Adrenal gland (tissue), 5 donors: ENCODE measurements around the gene LPCAT2.

Source experiments
- CTCF ChIP-seq, 6 experiments: fragments of 450-650 bp in 4 of 6; fragments of 200-600 bp in 2 of 6; sonication (generic) in 1 of 6; IDR thresholded peaks; 1 replicate in 5 of 6; 2 replicates in 1 of 6; pipeline versions ENCODE4 v1.5.1 to v1.8.0; 2016 to 2021; ENCODE audit warnings: antibody characterized with exemption in 6 of 6, mild to moderate bottlenecking in 2 of 6, moderate library complexity in 1 of 6
- POLR2A ChIP-seq, 2 donors: fragments of 450-650 bp; IDR thresholded peaks; one replicate each; pipeline ENCODE4 v1.6.1; 2017; ENCODE audit warnings: antibody characterized with exemption in 2 of 2, mild to moderate bottlenecking in 2 of 2, moderate library complexity in 1 of 2
- donor health status: DM: no; HTN: no; CAD: no.

- TF ChIP-seq CTCF (IDR thresholded peaks at IDR 0.05) (no peak), POLR2A (IDR thresholded peaks at IDR 0.05) (no peak)
Observed at GRCh38 chr16:55561319-55561848, 52.5 kb downstream of the LPCAT2 start.
